Measurements from ENCODE around the gene TBC1D17.

Gene TBC1D17

GRCh38 chr19:49879243-49879963 lies 1.9 kb downstream of the TBC1D17 start:
- no peak for DNase-seq

- no peak for DNase-seq
These were observed 2.8 kb downstream of the TBC1D17 start for GRCh38 chr19:49880162-49880869.

- DNase-seq, result no peak
These were observed 3.7 kb downstream of the TBC1D17 start for GRCh38 chr19:49881186-49881585.

GRCh38 chr19:49881672-49882394 lies 4.3 kb downstream of the TBC1D17 start:
- DNase-seq, result no peak

GRCh38 chr19:49882643-49883042 lies 5.1 kb downstream of the TBC1D17 start:
- no peak for DNase-seq

- no peak for DNase-seq
These were observed 5.6 kb downstream of the TBC1D17 start for GRCh38 chr19:49883094-49883493.

- no peak for DNase-seq
These were observed 6.6 kb downstream of the TBC1D17 start for GRCh38 chr19:49884109-49884508.

GRCh38 chr19:49884760-49885159 lies 7.3 kb downstream of the TBC1D17 start:
- no peak for DNase-seq

GRCh38 chr19:49887037-49887664 lies 9.6 kb downstream of the TBC1D17 start:
- DNase-seq, result no peak

- no peak for DNase-seq
These were observed 10.4 kb downstream of the TBC1D17 start for GRCh38 chr19:49887665-49888509.

- no peak for DNase-seq
These were observed 11.0 kb downstream of the TBC1D17 start for GRCh38 chr19:49888510-49888824.

GRCh38 chr19:49889038-49889686 lies 11.7 kb downstream of the TBC1D17 start:
- no peak for DNase-seq

- peak; percentile 44 to 79 (median 66) for DNase-seq
These were observed 12.3 kb downstream of the TBC1D17 start for GRCh38 chr19:49889687-49890348.

- DNase-seq, result peak; percentile 40 to 79 (median 68)
These were observed 13.1 kb downstream of the TBC1D17 start for GRCh38 chr19:49890349-49891311.

GRCh38 chr19:49891393-49891792 lies 13.9 kb downstream of the TBC1D17 start:
- DNase-seq, result no peak

GRCh38 chr19:49892716-49893115 lies 15.2 kb downstream of the TBC1D17 start:
- DNase-seq, result no peak

- DNase-seq, result no peak
These were observed 16.6 kb downstream of the TBC1D17 start for GRCh38 chr19:49894011-49894664.

GRCh38 chr19:49894879-49895565 lies 17.5 kb downstream of the TBC1D17 start:
- no peak for DNase-seq

Data from stimulated activated naive CD4-positive, alpha-beta T cell (primary cell).